ENCODE results near the gene EME1.

DNA sequence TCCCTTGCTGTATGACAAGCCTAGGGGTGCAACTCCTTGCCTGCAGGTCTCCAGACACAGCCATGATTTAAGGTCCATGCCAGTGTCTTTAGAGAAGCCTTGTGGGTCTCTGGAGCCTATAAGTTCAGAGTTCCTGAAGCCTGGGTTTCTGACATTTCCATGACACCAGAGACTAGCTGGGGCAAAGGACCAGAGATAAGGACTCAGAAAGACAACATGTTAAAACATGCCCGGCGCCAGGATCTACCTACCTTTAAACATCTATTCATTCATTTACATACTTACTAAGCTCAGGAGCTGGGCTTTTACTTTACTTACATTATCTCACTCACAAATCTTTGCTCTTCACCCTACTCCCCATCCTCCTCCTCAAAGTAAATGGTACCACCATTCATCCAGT, 1.5 kb upstream of the EME1 start:
- TF ChIP-seq, protein P1, sequence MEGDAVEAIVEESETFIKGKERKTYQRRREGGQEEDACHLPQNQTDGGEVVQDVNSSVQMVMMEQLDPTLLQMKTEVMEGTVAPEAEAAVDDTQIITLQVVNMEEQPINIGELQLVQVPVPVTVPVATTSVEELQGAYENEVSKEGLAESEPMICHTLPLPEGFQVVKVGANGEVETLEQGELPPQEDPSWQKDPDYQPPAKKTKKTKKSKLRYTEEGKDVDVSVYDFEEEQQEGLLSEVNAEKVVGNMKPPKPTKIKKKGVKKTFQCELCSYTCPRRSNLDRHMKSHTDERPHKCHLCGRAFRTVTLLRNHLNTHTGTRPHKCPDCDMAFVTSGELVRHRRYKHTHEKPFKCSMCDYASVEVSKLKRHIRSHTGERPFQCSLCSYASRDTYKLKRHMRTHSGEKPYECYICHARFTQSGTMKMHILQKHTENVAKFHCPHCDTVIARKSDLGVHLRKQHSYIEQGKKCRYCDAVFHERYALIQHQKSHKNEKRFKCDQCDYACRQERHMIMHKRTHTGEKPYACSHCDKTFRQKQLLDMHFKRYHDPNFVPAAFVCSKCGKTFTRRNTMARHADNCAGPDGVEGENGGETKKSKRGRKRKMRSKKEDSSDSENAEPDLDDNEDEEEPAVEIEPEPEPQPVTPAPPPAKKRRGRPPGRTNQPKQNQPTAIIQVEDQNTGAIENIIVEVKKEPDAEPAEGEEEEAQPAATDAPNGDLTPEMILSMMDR (IDR thresholded peaks at IDR 0.05), result no peak
- no peak for TF ChIP-seq POLR2A (IDR thresholded peaks at IDR 0.05)

All from right lobe of liver (tissue), 4 donors.